Measurements from ENCODE around the gene SPIB.

Gene SPIB

GRCh38 chr19:50427997-50428425 lies 9.3 kb downstream of the SPIB start:
- no peaks in the 10 kb centered on the region for H3K9me3 ChIP-seq (ENCODE audit: control insufficient read depth in 1 of 2, low read length in 2 of 2)
- H3K27me3 ChIP-seq (ENCODE audit: control insufficient read depth in 1 of 2, insufficient read depth in 2 of 2, low read length in 2 of 2), result peaks cover 7 to 11% of the 10 kb centered on the region in 2 donors
- H3K4me3 ChIP-seq (ENCODE audit: low read depth in 1 of 2, low read length in 2 of 2), result peak overlapping the region; percentile 45 to 52
- no peak overlapping the region for H3K27ac ChIP-seq (ENCODE audit: low read depth, low read length)
- H3K9ac ChIP-seq (ENCODE audit: low read depth in 1 of 2, low read length in 2 of 2), result peak overlapping the region; percentile 25 to 43
- H3K36me3 ChIP-seq (ENCODE audit: control insufficient read depth in 1 of 2, insufficient read depth in 2 of 2, low read length in 2 of 2), result no peaks in the 10 kb centered on the region
- peaks cover 9 to 17% of the 10 kb centered on the region in 2 donors for H3K4me1 ChIP-seq (ENCODE audit: control insufficient read depth in 1 of 2, insufficient read depth in 2 of 2, low read length in 2 of 2)

GRCh38 chr19:50428772-50429463 lies 10.2 kb downstream of the SPIB start:
- peaks cover 7 to 11% of the 10 kb centered on the region in 2 donors for H3K27me3 ChIP-seq (ENCODE audit: control insufficient read depth in 1 of 2, insufficient read depth in 2 of 2, low read length in 2 of 2)
- H3K27ac ChIP-seq (ENCODE audit: low read depth, low read length), result no peak overlapping the region
- no peaks in the 10 kb centered on the region for H3K36me3 ChIP-seq (ENCODE audit: control insufficient read depth in 1 of 2, insufficient read depth in 2 of 2, low read length in 2 of 2)
- no peak overlapping the region for H3K9ac ChIP-seq (ENCODE audit: low read depth in 1 of 2, low read length in 2 of 2)
- H3K4me3 ChIP-seq (ENCODE audit: low read depth in 1 of 2, low read length in 2 of 2), result no peak overlapping the region
- H3K9me3 ChIP-seq (ENCODE audit: control insufficient read depth in 1 of 2, low read length in 2 of 2), result no peaks in the 10 kb centered on the region
- H3K4me1 ChIP-seq (ENCODE audit: control insufficient read depth in 1 of 2, insufficient read depth in 2 of 2, low read length in 2 of 2), result peaks cover 9 to 13% of the 10 kb centered on the region in 2 donors

GRCh38 chr19:50430888-50431342 lies 12.2 kb downstream of the SPIB start:
- Histone ChIP-seq H3K4me1 (ENCODE audit: control insufficient read depth in 1 of 2, insufficient read depth in 2 of 2, low read length in 2 of 2) (peaks cover 9 to 13% of the 10 kb centered on the region in 2 donors), H3K36me3 (ENCODE audit: control insufficient read depth in 1 of 2, insufficient read depth in 2 of 2, low read length in 2 of 2) (no peaks in the 10 kb centered on the region), H3K27me3 (ENCODE audit: control insufficient read depth in 1 of 2, insufficient read depth in 2 of 2, low read length in 2 of 2) (peaks cover 7 to 11% of the 10 kb centered on the region in 2 donors), H3K4me3 (ENCODE audit: low read depth in 1 of 2, low read length in 2 of 2) (peak overlapping the region; percentile 77 to 81), H3K27ac (ENCODE audit: low read depth, low read length) (no peak overlapping the region), H3K9me3 (ENCODE audit: control insufficient read depth in 1 of 2, low read length in 2 of 2) (no peaks in the 10 kb centered on the region), H3K9ac (ENCODE audit: low read depth in 1 of 2, low read length in 2 of 2) (peak overlapping the region; percentile 30 to 66)

GRCh38 chr19:50431343-50432220 lies 12.8 kb downstream of the SPIB start:
- H3K9me3 ChIP-seq (ENCODE audit: control insufficient read depth in 1 of 2, low read length in 2 of 2), result no peaks in the 10 kb centered on the region
- no peaks in the 10 kb centered on the region for H3K36me3 ChIP-seq (ENCODE audit: control insufficient read depth in 1 of 2, insufficient read depth in 2 of 2, low read length in 2 of 2)
- peaks cover 9 to 13% of the 10 kb centered on the region in 2 donors for H3K4me1 ChIP-seq (ENCODE audit: control insufficient read depth in 1 of 2, insufficient read depth in 2 of 2, low read length in 2 of 2)
- H3K9ac ChIP-seq (ENCODE audit: low read depth in 1 of 2, low read length in 2 of 2), result peak overlapping the region; percentile 30 to 66
- no peak overlapping the region for H3K27ac ChIP-seq (ENCODE audit: low read depth, low read length)
- peak overlapping the region; percentile 77 to 81 for H3K4me3 ChIP-seq (ENCODE audit: low read depth in 1 of 2, low read length in 2 of 2)
- peaks cover 7 to 11% of the 10 kb centered on the region in 2 donors for H3K27me3 ChIP-seq (ENCODE audit: control insufficient read depth in 1 of 2, insufficient read depth in 2 of 2, low read length in 2 of 2)

- Histone ChIP-seq H3K9ac (ENCODE audit: low read depth in 1 of 2, low read length in 2 of 2) (peak within 1 kb of the TSS; percentile 42 to 66), H3K27me3 (ENCODE audit: control insufficient read depth in 1 of 2, insufficient read depth in 2 of 2, low read length in 2 of 2) (peaks cover 7 to 11% of the 10 kb centered on the region in 2 donors), H3K4me1 (ENCODE audit: control insufficient read depth in 1 of 2, insufficient read depth in 2 of 2, low read length in 2 of 2) (peaks cover 9 to 13% of the 10 kb centered on the region in 2 donors), H3K9me3 (ENCODE audit: control insufficient read depth in 1 of 2, low read length in 2 of 2) (no peaks in the 10 kb centered on the region), H3K27ac (ENCODE audit: low read depth, low read length) (no peak within 1 kb of the TSS), H3K4me3 (ENCODE audit: low read depth in 1 of 2, low read length in 2 of 2) (peak within 1 kb of the TSS; percentile 77 to 81), H3K36me3 (ENCODE audit: control insufficient read depth in 1 of 2, insufficient read depth in 2 of 2, low read length in 2 of 2) (no peaks in the 10 kb centered on the region)
These were observed 13.7 kb downstream of the SPIB start, which contains the start of gene MYBPC2 for GRCh38 chr19:50432221-50433028. Gene MYBPC2, plus strand, starts transcription at chr19:50432892. Its CDS starts 62 bp downstream, at chr19:50432954.

- no peaks in the 10 kb centered on the region for H3K9me3 ChIP-seq (ENCODE audit: control insufficient read depth in 1 of 2, low read length in 2 of 2)
- no peak overlapping the region for H3K4me3 ChIP-seq (ENCODE audit: low read depth in 1 of 2, low read length in 2 of 2)
- H3K27ac ChIP-seq (ENCODE audit: low read depth, low read length), result no peak overlapping the region
- H3K4me1 ChIP-seq (ENCODE audit: control insufficient read depth in 1 of 2, insufficient read depth in 2 of 2, low read length in 2 of 2), result peaks cover 5 to 13% of the 10 kb centered on the region in 2 donors
- H3K27me3 ChIP-seq (ENCODE audit: control insufficient read depth in 1 of 2, insufficient read depth in 2 of 2, low read length in 2 of 2), result peaks cover 4 to 11% of the 10 kb centered on the region in 2 donors
- H3K9ac ChIP-seq (ENCODE audit: low read depth in 1 of 2, low read length in 2 of 2), result no peak overlapping the region
- H3K36me3 ChIP-seq (ENCODE audit: control insufficient read depth in 1 of 2, insufficient read depth in 2 of 2, low read length in 2 of 2), result no peaks in the 10 kb centered on the region
These were observed 14.8 kb downstream of the SPIB start for GRCh38 chr19:50433201-50434180.

- H3K27me3 ChIP-seq (ENCODE audit: control insufficient read depth in 1 of 2, insufficient read depth in 2 of 2, low read length in 2 of 2), result peaks cover 4 to 11% of the 10 kb centered on the region in 2 donors
These were observed 15.8 kb downstream of the SPIB start for GRCh38 chr19:50434525-50434924.

GRCh38 chr19:50435221-50435620 lies 16.5 kb downstream of the SPIB start:
- no peaks in the 10 kb centered on the region for H3K36me3 ChIP-seq (ENCODE audit: control insufficient read depth in 1 of 2, insufficient read depth in 2 of 2, low read length in 2 of 2)
- no peak overlapping the region for H3K27ac ChIP-seq (ENCODE audit: low read depth, low read length)
- H3K9ac ChIP-seq (ENCODE audit: low read depth in 1 of 2, low read length in 2 of 2), result no peak overlapping the region
- H3K27me3 ChIP-seq (ENCODE audit: control insufficient read depth in 1 of 2, insufficient read depth in 2 of 2, low read length in 2 of 2), result peaks cover 2 to 11% of the 10 kb centered on the region in 2 donors
- H3K9me3 ChIP-seq (ENCODE audit: control insufficient read depth in 1 of 2, low read length in 2 of 2), result no peaks in the 10 kb centered on the region
- H3K4me3 ChIP-seq (ENCODE audit: low read depth in 1 of 2, low read length in 2 of 2), result no peak overlapping the region
- peaks cover 5 to 13% of the 10 kb centered on the region in 2 donors for H3K4me1 ChIP-seq (ENCODE audit: control insufficient read depth in 1 of 2, insufficient read depth in 2 of 2, low read length in 2 of 2)

More at GRCh38 chr19:50434525-50434924, 15.8 kb downstream of the SPIB start:
- Histone ChIP-seq H3K36me3 (ENCODE audit: control insufficient read depth in 1 of 2, insufficient read depth in 2 of 2, low read length in 2 of 2) (no peaks in the 10 kb centered on the region), H3K27ac (ENCODE audit: low read depth, low read length) (no peak overlapping the region), H3K4me3 (ENCODE audit: low read depth in 1 of 2, low read length in 2 of 2) (no peak overlapping the region), H3K4me1 (ENCODE audit: control insufficient read depth in 1 of 2, insufficient read depth in 2 of 2, low read length in 2 of 2) (peaks cover 5 to 13% of the 10 kb centered on the region in 2 donors), H3K9me3 (ENCODE audit: control insufficient read depth in 1 of 2, low read length in 2 of 2) (no peaks in the 10 kb centered on the region), H3K9ac (ENCODE audit: low read depth in 1 of 2, low read length in 2 of 2) (no peak overlapping the region)

- Histone ChIP-seq H3K4me3 (ENCODE audit: low read depth in 1 of 2, low read length in 2 of 2) (no peak overlapping the region), H3K4me1 (ENCODE audit: control insufficient read depth in 1 of 2, insufficient read depth in 2 of 2, low read length in 2 of 2) (peaks cover 5 to 13% of the 10 kb centered on the region in 2 donors), H3K27me3 (ENCODE audit: control insufficient read depth in 1 of 2, insufficient read depth in 2 of 2, low read length in 2 of 2) (peaks cover 0 to 10% of the 10 kb centered on the region in 2 donors), H3K27ac (ENCODE audit: low read depth, low read length) (no peak overlapping the region), H3K36me3 (ENCODE audit: control insufficient read depth in 1 of 2, insufficient read depth in 2 of 2, low read length in 2 of 2) (no peaks in the 10 kb centered on the region), H3K9me3 (ENCODE audit: control insufficient read depth in 1 of 2, low read length in 2 of 2) (no peaks in the 10 kb centered on the region), H3K9ac (ENCODE audit: low read depth in 1 of 2, low read length in 2 of 2) (no peak overlapping the region)
These were observed 16.9 kb downstream of the SPIB start for GRCh38 chr19:50435627-50436026.
